Activated naive CD4-positive, alpha-beta T cell treated with anti-CD3 and anti-CD28 coated beads, Interleukin-2, amount 50 U/mL, for 72 hours (primary cell): ENCODE results near the gene HERC3. TPM values are rescaled to one million over a fixed set of nuclear protein-coding genes. Genes with fewer than 3 reads are reported as not detected.

Experiments used
- ATAC-seq, 2 donors: fragments of 150-1000 bp; cut with Tn5 transposase; 2 replicates each; pipeline ENCODE4 v1.10.0; 2021; ENCODE audit warnings: mild to moderate bottlenecking in 2 of 2, moderate library complexity in 2 of 2
- DNase-seq, 2 donors: peaks; one replicate each; pipeline ENCODE4 v3.0.0; 2021 to 2022; ENCODE audit warnings: low spot score in 2 of 2
- H3K27ac Mint-ChIP-seq, 2 donors: one replicate each; pipeline ENCODE4 v1.8.0; 2022; ENCODE audit warnings: mild to moderate bottlenecking in 2 of 2, mixed read lengths in 2 of 2
- H3K36me3 Mint-ChIP-seq, 2 donors: one replicate each; pipeline ENCODE4 v1.8.0; 2022; ENCODE audit warnings: mixed read lengths in 2 of 2
- H3K9me3 Mint-ChIP-seq, 2 donors: one replicate each; pipeline ENCODE4 v1.8.0; 2022; ENCODE audit warnings: mixed read lengths in 2 of 2
- total RNA-seq, 2 donors: library from RNA; stranded (reverse); gene quantifications; one replicate each; pipeline ENCODE4 v1.2.3, GENCODE V29; 2022

The HERC3 gene
- total RNA-seq, 2 donors from 2014 or later, result 29.9 to 64.3 TPM

- Mint-ChIP-seq H3K9me3 (peaks cover 14 to 15% of the 10 kb centered on the region in 2 donors), H3K36me3 (peaks cover 24 to 30% of the 10 kb centered on the region in 2 donors), H3K27ac (no peak overlapping the region)
- DNase-seq (no peak), ATAC-seq (no peak)
These were observed 128.5 kb downstream of the HERC3 start for GRCh38 chr4:88720451-88721428.

- ATAC-seq, result no peak
- peaks cover 12 to 14% of the 10 kb centered on the region in 2 donors for H3K36me3 Mint-ChIP-seq
- peak overlapping the region in 1 of 2 donors; percentile 29 for H3K27ac Mint-ChIP-seq
- H3K9me3 Mint-ChIP-seq, result peaks cover 4% of the 10 kb centered on the region in 2 donors
- DNase-seq, result no peak
These were observed 130.0 kb downstream of the HERC3 start for GRCh38 chr4:88722276-88722780.

GRCh38 chr4:88722828-88723227 lies 130.5 kb downstream of the HERC3 start:
- ATAC-seq, result no peak
- peak overlapping the region in 1 of 2 donors; percentile 29 for H3K27ac Mint-ChIP-seq

GRCh38 chr4:88724406-88724805 lies 132.1 kb downstream of the HERC3 start:
- H3K27ac Mint-ChIP-seq, result no peak overlapping the region
- no peak for ATAC-seq
- no peak for DNase-seq
- H3K9me3 Mint-ChIP-seq, result no peaks in the 10 kb centered on the region
- H3K36me3 Mint-ChIP-seq, result no peaks in the 10 kb centered on the region

More at GRCh38 chr4:88722828-88723227, 130.5 kb downstream of the HERC3 start:
- Mint-ChIP-seq H3K9me3 (no peaks in the 10 kb centered on the region), H3K36me3 (peaks cover 7 to 9% of the 10 kb centered on the region in 2 donors)
- no peak for DNase-seq

GRCh38 chr4:88725143-88725542 lies 132.9 kb downstream of the HERC3 start:
- H3K27ac Mint-ChIP-seq, result no peak overlapping the region
- DNase-seq (no peak), ATAC-seq (no peak)
- no peaks in the 10 kb centered on the region for H3K36me3 Mint-ChIP-seq
- no peaks in the 10 kb centered on the region for H3K9me3 Mint-ChIP-seq

GRCh38 chr4:88725986-88726385 lies 133.7 kb downstream of the HERC3 start:
- no peak for ATAC-seq
- H3K9me3 Mint-ChIP-seq, result no peaks in the 10 kb centered on the region
- no peaks in the 10 kb centered on the region for H3K36me3 Mint-ChIP-seq
- H3K27ac Mint-ChIP-seq, result no peak overlapping the region
- no peak for DNase-seq

GRCh38 chr4:88728146-88728545 lies 135.9 kb downstream of the HERC3 start:
- Mint-ChIP-seq H3K9me3 (no peaks in the 10 kb centered on the region), H3K27ac (no peak overlapping the region), H3K36me3 (no peaks in the 10 kb centered on the region)
- DNase-seq (no peak), ATAC-seq (no peak)

GRCh38 chr4:88729146-88729760 lies 137.0 kb downstream of the HERC3 start:
- H3K27ac Mint-ChIP-seq, result no peak overlapping the region
- no peak for ATAC-seq
- no peak for DNase-seq
- H3K36me3 Mint-ChIP-seq, result no peaks in the 10 kb centered on the region
- H3K9me3 Mint-ChIP-seq, result no peaks in the 10 kb centered on the region

GRCh38 chr4:88730811-88731210 lies 138.5 kb downstream of the HERC3 start:
- DNase-seq (no peak), ATAC-seq (no peak)
- peak overlapping the region in 1 of 2 donors; percentile 4 for H3K27ac Mint-ChIP-seq
- no peaks in the 10 kb centered on the region for H3K9me3 Mint-ChIP-seq
- H3K36me3 Mint-ChIP-seq, result no peaks in the 10 kb centered on the region

GRCh38 chr4:88731381-88731780 lies 139.1 kb downstream of the HERC3 start:
- no peak for DNase-seq
- Mint-ChIP-seq H3K27ac (no peak overlapping the region), H3K36me3 (no peaks in the 10 kb centered on the region), H3K9me3 (no peaks in the 10 kb centered on the region)
- ATAC-seq, result no peak

- ATAC-seq, result no peak
- DNase-seq, result no peak
- H3K9me3 Mint-ChIP-seq, result no peaks in the 10 kb centered on the region
- H3K36me3 Mint-ChIP-seq, result no peaks in the 10 kb centered on the region
- no peak overlapping the region for H3K27ac Mint-ChIP-seq
These were observed 140.6 kb downstream of the HERC3 start for GRCh38 chr4:88732714-88733368.

- ATAC-seq (no peak), DNase-seq (no peak)
- Mint-ChIP-seq H3K9me3 (no peaks in the 10 kb centered on the region), H3K27ac (no peak overlapping the region), H3K36me3 (no peaks in the 10 kb centered on the region)
These were observed 142.2 kb downstream of the HERC3 start for GRCh38 chr4:88734403-88734949.

GRCh38 chr4:88735564-88735963 lies 143.3 kb downstream of the HERC3 start:
- Mint-ChIP-seq H3K27ac (no peak overlapping the region), H3K9me3 (no peaks in the 10 kb centered on the region), H3K36me3 (no peaks in the 10 kb centered on the region)
- ATAC-seq (no peak), DNase-seq (no peak)

GRCh38 chr4:88736264-88736663 lies 144.0 kb downstream of the HERC3 start:
- Mint-ChIP-seq H3K36me3 (no peaks in the 10 kb centered on the region), H3K27ac (no peak overlapping the region), H3K9me3 (no peaks in the 10 kb centered on the region)
- ATAC-seq (no peak), DNase-seq (no peak)

- H3K36me3 Mint-ChIP-seq, result no peaks in the 10 kb centered on the region
- no peaks in the 10 kb centered on the region for H3K9me3 Mint-ChIP-seq
- DNase-seq (peak in 1 of 2 donors; percentile 15), ATAC-seq (peak; percentile 71 to 83)
- H3K27ac Mint-ChIP-seq, result peak overlapping the region in 1 of 2 donors; percentile 36
These were observed 145.1 kb downstream of the HERC3 start for GRCh38 chr4:88737307-88737941.

GRCh38 chr4:88738180-88738579 lies 145.9 kb downstream of the HERC3 start:
- Mint-ChIP-seq H3K27ac (no peak overlapping the region), H3K9me3 (no peaks in the 10 kb centered on the region), H3K36me3 (no peaks in the 10 kb centered on the region)
- ATAC-seq (no peak), DNase-seq (no peak)
